Colonic mucosa (tissue), 4 donors: Measurements from ENCODE around the gene C3orf22. TPM values are rescaled to one million over a fixed set of nuclear protein-coding genes. Genes with fewer than 3 reads are reported as not detected.

ENCODE experiments used
- DNase-seq: peaks from one replicate; pipeline ENCODE4 v3.0.0-alpha.2; 2020
- H3K27ac ChIP-seq: fragments of 200-600 bp; one replicate; pipeline ENCODE4 v1.8.0; 2021
- H3K27me3 ChIP-seq: fragments of 200-600 bp; one replicate; pipeline ENCODE4 v1.8.0; 2021
- H3K36me3 ChIP-seq: fragments of 200-600 bp; one replicate; pipeline ENCODE4 v1.8.0; 2021
- H3K4me1 ChIP-seq: fragments of 200-600 bp; one replicate; pipeline ENCODE4 v1.8.0; 2021; ENCODE audit warnings: mild to moderate bottlenecking
- H3K4me3 ChIP-seq: fragments of 200-600 bp; one replicate; pipeline ENCODE4 v1.8.0; 2021
- H3K9ac ChIP-seq, 2 donors: one replicate each; pipeline ENCODE4 v1.7.0; 2013; ENCODE audit warnings: control low read depth in 2 of 2, low read depth in 2 of 2, low read length in 2 of 2
- H3K9me3 ChIP-seq: fragments of 200-600 bp; one replicate; pipeline ENCODE4 v1.8.0; 2021
- intact Hi-C: fragments of 100-400 bp; cut with DNase I; formaldehyde crosslinking; loops from one replicate; pipeline ENCODE4 v1.14.1; 2022
- total RNA-seq, 2 donors: library from RNA; stranded (reverse); fragmentation: NEBNext Ultra II Directional in 1 of 2; extraction: Animal tissue kit (Norgen Biotek cat#: 25700) in 1 of 2; gene quantifications; one replicate each; pipeline ENCODE4 v1.2.1, GENCODE V29; 2021
- TF ChIP-seq, protein P1 (sequence below): fragments of 200-600 bp; IDR thresholded peaks from one replicate; pipeline ENCODE4 v1.8.0; 2022; ENCODE audit warnings: antibody characterized with exemption, mild to moderate bottlenecking
- donor health status: healthy.
- donor health status: DM: no; HTN: no; CAD: no.
- donor health status: DM: no; HTN: no; CAD: no.

Gene C3orf22
- total RNA-seq, 2 donors from 2014 or later = not detected

- Histone ChIP-seq H3K4me3 (no peak overlapping the region), H3K36me3 (no peaks in the 10 kb centered on the region), H3K9ac (no peak overlapping the region), H3K27ac (no peak overlapping the region), H3K27me3 (no peaks in the 10 kb centered on the region), H3K4me1 (no peaks in the 10 kb centered on the region), H3K9me3 (no peaks in the 10 kb centered on the region)
- TF ChIP-seq, protein P1, sequence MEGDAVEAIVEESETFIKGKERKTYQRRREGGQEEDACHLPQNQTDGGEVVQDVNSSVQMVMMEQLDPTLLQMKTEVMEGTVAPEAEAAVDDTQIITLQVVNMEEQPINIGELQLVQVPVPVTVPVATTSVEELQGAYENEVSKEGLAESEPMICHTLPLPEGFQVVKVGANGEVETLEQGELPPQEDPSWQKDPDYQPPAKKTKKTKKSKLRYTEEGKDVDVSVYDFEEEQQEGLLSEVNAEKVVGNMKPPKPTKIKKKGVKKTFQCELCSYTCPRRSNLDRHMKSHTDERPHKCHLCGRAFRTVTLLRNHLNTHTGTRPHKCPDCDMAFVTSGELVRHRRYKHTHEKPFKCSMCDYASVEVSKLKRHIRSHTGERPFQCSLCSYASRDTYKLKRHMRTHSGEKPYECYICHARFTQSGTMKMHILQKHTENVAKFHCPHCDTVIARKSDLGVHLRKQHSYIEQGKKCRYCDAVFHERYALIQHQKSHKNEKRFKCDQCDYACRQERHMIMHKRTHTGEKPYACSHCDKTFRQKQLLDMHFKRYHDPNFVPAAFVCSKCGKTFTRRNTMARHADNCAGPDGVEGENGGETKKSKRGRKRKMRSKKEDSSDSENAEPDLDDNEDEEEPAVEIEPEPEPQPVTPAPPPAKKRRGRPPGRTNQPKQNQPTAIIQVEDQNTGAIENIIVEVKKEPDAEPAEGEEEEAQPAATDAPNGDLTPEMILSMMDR = no peak
- intact Hi-C loops = no loop called here
- no peak for DNase-seq
Observed at GRCh38 chr3:126516152-126516935, 42.4 kb downstream of the C3orf22 start.

GRCh38 chr3:126515066-126515706, 43.5 kb downstream of the C3orf22 start:
- TF ChIP-seq, protein P1 = no peak
- Histone ChIP-seq H3K27me3 (no peaks in the 10 kb centered on the region), H3K9ac (no peak overlapping the region), H3K36me3 (no peaks in the 10 kb centered on the region), H3K9me3 (no peaks in the 10 kb centered on the region), H3K4me3 (no peak overlapping the region), H3K4me1 (no peaks in the 10 kb centered on the region), H3K27ac (no peak overlapping the region)
- intact Hi-C loops = no loop called here
- DNase-seq = no peak

GRCh38 chr3:126514161-126514560, 44.6 kb downstream of the C3orf22 start:
- no peaks in the 10 kb centered on the region for H3K36me3 ChIP-seq
- H3K9ac ChIP-seq = no peak overlapping the region
- intact Hi-C loops = no loop called here
- no peak overlapping the region for H3K4me3 ChIP-seq
- TF ChIP-seq, protein P1 = no peak
- H3K27me3 ChIP-seq = no peaks in the 10 kb centered on the region
- no peak for DNase-seq
- no peaks in the 10 kb centered on the region for H3K9me3 ChIP-seq
- no peaks in the 10 kb centered on the region for H3K4me1 ChIP-seq
- no peak overlapping the region for H3K27ac ChIP-seq

DNA sequence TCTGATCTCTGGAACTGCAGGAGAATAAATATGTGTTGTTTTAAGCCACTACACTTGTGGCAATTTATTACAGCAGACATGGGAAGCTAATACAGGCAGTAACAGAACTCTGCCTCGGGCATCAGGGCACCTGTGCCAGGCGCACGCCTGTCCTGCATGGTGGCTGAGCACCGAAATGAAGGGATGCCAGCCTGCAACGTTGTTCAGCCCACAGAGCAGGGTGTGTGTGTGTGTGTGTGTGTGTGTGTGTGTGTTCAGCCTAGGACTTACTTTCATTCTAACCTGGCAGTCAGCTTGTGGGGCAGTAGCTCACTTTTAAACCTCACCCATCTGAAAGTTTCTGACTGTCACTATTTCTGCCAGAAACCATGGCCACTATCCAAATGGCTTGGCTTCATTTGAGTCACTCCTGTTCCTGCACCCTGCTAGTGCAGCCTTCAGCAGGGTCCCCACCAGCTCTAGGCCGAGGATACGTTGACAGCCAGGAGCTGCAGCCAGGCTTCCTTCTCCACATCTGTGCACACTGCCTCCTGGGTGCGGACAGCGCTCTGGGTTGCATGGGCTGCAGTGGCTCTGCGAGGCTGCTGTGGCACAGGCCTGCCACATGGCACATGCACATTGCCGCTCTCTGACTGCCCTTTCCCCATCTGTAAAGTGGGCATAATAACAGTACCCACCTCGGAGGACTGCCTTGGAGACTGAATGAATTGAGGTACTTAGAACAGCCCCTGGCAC, 45.6 kb downstream of the C3orf22 start:
- Histone ChIP-seq H3K9me3 (no peaks in the 10 kb centered on the region), H3K36me3 (no peaks in the 10 kb centered on the region), H3K4me3 (no peak overlapping the region), H3K9ac (no peak overlapping the region), H3K4me1 (no peaks in the 10 kb centered on the region), H3K27me3 (no peaks in the 10 kb centered on the region), H3K27ac (no peak overlapping the region)
- no peak for DNase-seq
- intact Hi-C loops = no loop called here
- TF ChIP-seq, protein P1 = no peak

DNA sequence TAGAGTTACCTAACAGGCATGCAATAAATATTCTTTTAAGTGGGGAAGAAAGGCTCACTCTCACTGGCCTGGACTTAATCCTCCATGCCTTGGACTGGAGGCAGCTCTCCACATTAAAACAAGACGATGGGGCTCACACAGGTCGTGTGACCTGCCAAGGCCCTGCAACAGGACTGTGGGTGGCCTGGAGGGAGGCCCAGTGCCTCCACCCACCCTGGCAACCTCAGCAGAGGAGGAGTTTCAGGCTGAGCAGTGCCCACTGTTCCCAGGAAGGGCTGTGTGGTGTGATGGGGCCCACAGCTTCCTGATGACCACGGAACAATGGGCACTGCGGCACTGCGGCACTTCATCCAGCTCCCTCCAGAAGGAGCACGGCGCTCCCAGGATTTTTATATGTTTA, 46.7 kb downstream of the C3orf22 start:
- Histone ChIP-seq H3K27me3 (no peaks in the 10 kb centered on the region), H3K27ac (no peak overlapping the region), H3K4me3 (no peak overlapping the region), H3K9ac (no peak overlapping the region), H3K36me3 (no peaks in the 10 kb centered on the region), H3K9me3 (no peaks in the 10 kb centered on the region), H3K4me1 (no peaks in the 10 kb centered on the region)
- intact Hi-C loops = no loop called here
- no peak for DNase-seq
- TF ChIP-seq, protein P1 = no peak
